GM23338 (cell line): ENCODE results near the gene TENT4B.

Experiments used
- EZH2 ChIP-seq: fragments of 200-600 bp; sonication (generic); IDR thresholded peaks from one replicate; pipeline ENCODE4 v1.8.0; 2017; ENCODE audit warnings: antibody characterized with exemption, mild to moderate bottlenecking, low read depth; ENCODE audit not compliant: unreplicated experiment
- EZH2phosphoT487 ChIP-seq: fragments of 200-600 bp; sonication (generic); IDR thresholded peaks from one replicate; pipeline ENCODE4 v1.8.1; 2018; ENCODE audit warnings: antibody characterized with exemption; ENCODE audit not compliant: unreplicated experiment
- JUNB ChIP-seq: IDR thresholded peaks from one replicate; pipeline ENCODE4 v1.6.1; 2016; ENCODE audit warnings: antibody characterized with exemption; ENCODE audit not compliant: unreplicated experiment
- POLR2AphosphoS5 ChIP-seq: IDR thresholded peaks from 2 replicates; pipeline ENCODE4 v1.6.1; 2016; ENCODE audit warnings: antibody characterized with exemption, low read depth
- ZNF331 ChIP-seq: fragments of 250-450 bp; sonication (Bioruptor Pico); IDR thresholded peaks from 2 replicates; pipeline ENCODE4 v1.5.0; 2020; ENCODE audit warnings: low read depth, mild to moderate bottlenecking, moderate library complexity
- TF ChIP-seq, protein P1 (sequence below), 2 experiments: fragments of 200-600 bp in 1 of 2; sonication (generic) in 1 of 2; conservative IDR thresholded peaks; 2 replicates each; pipeline versions ENCODE4 v1.5.1 to v1.6.1; 2016 to 2017; ENCODE audit warnings: antibody characterized with exemption in 2 of 2, low read depth in 2 of 2, mild to moderate bottlenecking in 2 of 2, moderate library complexity in 1 of 2
- TF ChIP-seq, protein P2 (sequence below): IDR thresholded peaks from one replicate; pipeline ENCODE4 v1.6.1; 2018; ENCODE audit warnings: antibody characterized with exemption; ENCODE audit not compliant: unreplicated experiment

GRCh38 chr16:50247906-50248608 lies 95.0 kb downstream of the TENT4B start:
- TF ChIP-seq ZNF331 (CRISPR knock-in tag) = no peak
- TF ChIP-seq, protein P1, sequence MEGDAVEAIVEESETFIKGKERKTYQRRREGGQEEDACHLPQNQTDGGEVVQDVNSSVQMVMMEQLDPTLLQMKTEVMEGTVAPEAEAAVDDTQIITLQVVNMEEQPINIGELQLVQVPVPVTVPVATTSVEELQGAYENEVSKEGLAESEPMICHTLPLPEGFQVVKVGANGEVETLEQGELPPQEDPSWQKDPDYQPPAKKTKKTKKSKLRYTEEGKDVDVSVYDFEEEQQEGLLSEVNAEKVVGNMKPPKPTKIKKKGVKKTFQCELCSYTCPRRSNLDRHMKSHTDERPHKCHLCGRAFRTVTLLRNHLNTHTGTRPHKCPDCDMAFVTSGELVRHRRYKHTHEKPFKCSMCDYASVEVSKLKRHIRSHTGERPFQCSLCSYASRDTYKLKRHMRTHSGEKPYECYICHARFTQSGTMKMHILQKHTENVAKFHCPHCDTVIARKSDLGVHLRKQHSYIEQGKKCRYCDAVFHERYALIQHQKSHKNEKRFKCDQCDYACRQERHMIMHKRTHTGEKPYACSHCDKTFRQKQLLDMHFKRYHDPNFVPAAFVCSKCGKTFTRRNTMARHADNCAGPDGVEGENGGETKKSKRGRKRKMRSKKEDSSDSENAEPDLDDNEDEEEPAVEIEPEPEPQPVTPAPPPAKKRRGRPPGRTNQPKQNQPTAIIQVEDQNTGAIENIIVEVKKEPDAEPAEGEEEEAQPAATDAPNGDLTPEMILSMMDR (conservative IDR thresholded peaks at IDR 0.05; ENCODE audit: low read depth in 2 of 2) = 0 out of 4 replicates have a peak, but pooled peaks of 1 of the 2 experiments have one; percentile 6
- TF ChIP-seq EZH2phosphoT487 = no peak
- TF ChIP-seq, protein P2, sequence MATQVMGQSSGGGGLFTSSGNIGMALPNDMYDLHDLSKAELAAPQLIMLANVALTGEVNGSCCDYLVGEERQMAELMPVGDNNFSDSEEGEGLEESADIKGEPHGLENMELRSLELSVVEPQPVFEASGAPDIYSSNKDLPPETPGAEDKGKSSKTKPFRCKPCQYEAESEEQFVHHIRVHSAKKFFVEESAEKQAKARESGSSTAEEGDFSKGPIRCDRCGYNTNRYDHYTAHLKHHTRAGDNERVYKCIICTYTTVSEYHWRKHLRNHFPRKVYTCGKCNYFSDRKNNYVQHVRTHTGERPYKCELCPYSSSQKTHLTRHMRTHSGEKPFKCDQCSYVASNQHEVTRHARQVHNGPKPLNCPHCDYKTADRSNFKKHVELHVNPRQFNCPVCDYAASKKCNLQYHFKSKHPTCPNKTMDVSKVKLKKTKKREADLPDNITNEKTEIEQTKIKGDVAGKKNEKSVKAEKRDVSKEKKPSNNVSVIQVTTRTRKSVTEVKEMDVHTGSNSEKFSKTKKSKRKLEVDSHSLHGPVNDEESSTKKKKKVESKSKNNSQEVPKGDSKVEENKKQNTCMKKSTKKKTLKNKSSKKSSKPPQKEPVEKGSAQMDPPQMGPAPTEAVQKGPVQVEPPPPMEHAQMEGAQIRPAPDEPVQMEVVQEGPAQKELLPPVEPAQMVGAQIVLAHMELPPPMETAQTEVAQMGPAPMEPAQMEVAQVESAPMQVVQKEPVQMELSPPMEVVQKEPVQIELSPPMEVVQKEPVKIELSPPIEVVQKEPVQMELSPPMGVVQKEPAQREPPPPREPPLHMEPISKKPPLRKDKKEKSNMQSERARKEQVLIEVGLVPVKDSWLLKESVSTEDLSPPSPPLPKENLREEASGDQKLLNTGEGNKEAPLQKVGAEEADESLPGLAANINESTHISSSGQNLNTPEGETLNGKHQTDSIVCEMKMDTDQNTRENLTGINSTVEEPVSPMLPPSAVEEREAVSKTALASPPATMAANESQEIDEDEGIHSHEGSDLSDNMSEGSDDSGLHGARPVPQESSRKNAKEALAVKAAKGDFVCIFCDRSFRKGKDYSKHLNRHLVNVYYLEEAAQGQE = no peak
- TF ChIP-seq EZH2 = no peak
- TF ChIP-seq POLR2AphosphoS5 = no peak
- no peak for TF ChIP-seq JUNB
